Measurements from ENCODE around the gene BCKDHB. TPM values are rescaled to one million over a fixed set of nuclear protein-coding genes. Genes with fewer than 3 reads are reported as not detected.

Gene BCKDHB
- total and polyA plus RNA-seq, 2 experiments from 2014 or later, result 32.1 to 42.7 TPM

DNA sequence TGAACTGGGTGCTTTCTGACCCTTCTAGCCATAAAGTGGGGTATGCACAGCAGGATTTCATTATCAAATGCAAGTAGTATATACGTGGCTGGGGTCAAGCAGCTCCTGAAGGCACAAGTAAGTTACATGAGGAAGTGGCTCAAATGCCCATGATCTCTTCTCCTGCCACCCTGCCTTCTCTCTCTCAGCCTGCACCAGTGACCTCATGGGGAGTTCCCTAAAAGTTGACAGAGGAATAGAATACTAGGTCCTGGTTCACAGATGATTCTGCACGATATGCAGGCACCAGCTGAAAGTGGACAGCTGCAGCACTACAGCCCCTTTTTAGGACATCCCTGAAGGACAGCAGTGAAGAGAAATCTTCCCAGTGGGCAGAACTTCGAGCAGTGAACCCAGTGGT is 282.0 kb downstream of the BCKDHB start:
- H3K27me3 Mint-ChIP-seq (ENCODE audit: insufficient read depth, low read depth, poor library complexity), result no peaks in the 10 kb centered on the region
- Histone ChIP-seq H3K9me2 (ENCODE audit: insufficient read depth) (peaks cover 12% of the 10 kb centered on the region; the same call in 1 of the 2 replicates), H3K27ac (ENCODE audit: low read depth) (no peak overlapping the region), H3K4me3 (no peak overlapping the region), H3K4me1 (ENCODE audit: insufficient read depth) (no peaks in the 10 kb centered on the region), H4K20me1 (replicated peaks; ENCODE audit: insufficient read depth) (no peaks in the 10 kb centered on the region), H3K4me2 (no peak overlapping the region), H3F3A (replicated peaks; ENCODE audit: low read depth) (no peaks in the 10 kb centered on the region), H2AFZ (no peak overlapping the region), H3K36me3 (ENCODE audit: insufficient read depth) (no peaks in the 10 kb centered on the region), H3K79me2 (replicated peaks; ENCODE audit: insufficient read depth) (no peaks in the 10 kb centered on the region), H3K27me3 (ENCODE audit: insufficient read depth) (no peaks in the 10 kb centered on the region)
- ATAC-seq (no peak), DNase-seq (ENCODE audit: low spot score) (no peak)
- peaks cover 2% of the 10 kb centered on the region; the same call in 1 of the 3 replicates for H3K4me1 Mint-ChIP-seq
- H3K9me3 Mint-ChIP-seq, result no peaks in the 10 kb centered on the region; the same call in 2 of the 3 replicates
- TF ChIP-seq NANOG (IDR thresholded peaks at IDR 0.05; ENCODE audit: borderline replicate concordance) (no peak), ZNF331 (CRISPR knock-in tag; IDR thresholded peaks at IDR 0.05; ENCODE audit: low read depth) (no peak), ZNF462 (CRISPR knock-in tag; IDR thresholded peaks at IDR 0.05) (no peak), CTCF (conservative IDR thresholded peaks at IDR 0.05; ENCODE audit: low read depth in 2 of 2) (no peak), JUNB (IDR thresholded peaks at IDR 0.05; ENCODE audit: unreplicated experiment) (no peak), EZH2phosphoT487 (IDR thresholded peaks at IDR 0.05; ENCODE audit: unreplicated experiment) (no peak), POLR2AphosphoS5 (IDR thresholded peaks at IDR 0.05; ENCODE audit: low read depth) (no peak)
- TF ChIP-seq, protein P1, sequence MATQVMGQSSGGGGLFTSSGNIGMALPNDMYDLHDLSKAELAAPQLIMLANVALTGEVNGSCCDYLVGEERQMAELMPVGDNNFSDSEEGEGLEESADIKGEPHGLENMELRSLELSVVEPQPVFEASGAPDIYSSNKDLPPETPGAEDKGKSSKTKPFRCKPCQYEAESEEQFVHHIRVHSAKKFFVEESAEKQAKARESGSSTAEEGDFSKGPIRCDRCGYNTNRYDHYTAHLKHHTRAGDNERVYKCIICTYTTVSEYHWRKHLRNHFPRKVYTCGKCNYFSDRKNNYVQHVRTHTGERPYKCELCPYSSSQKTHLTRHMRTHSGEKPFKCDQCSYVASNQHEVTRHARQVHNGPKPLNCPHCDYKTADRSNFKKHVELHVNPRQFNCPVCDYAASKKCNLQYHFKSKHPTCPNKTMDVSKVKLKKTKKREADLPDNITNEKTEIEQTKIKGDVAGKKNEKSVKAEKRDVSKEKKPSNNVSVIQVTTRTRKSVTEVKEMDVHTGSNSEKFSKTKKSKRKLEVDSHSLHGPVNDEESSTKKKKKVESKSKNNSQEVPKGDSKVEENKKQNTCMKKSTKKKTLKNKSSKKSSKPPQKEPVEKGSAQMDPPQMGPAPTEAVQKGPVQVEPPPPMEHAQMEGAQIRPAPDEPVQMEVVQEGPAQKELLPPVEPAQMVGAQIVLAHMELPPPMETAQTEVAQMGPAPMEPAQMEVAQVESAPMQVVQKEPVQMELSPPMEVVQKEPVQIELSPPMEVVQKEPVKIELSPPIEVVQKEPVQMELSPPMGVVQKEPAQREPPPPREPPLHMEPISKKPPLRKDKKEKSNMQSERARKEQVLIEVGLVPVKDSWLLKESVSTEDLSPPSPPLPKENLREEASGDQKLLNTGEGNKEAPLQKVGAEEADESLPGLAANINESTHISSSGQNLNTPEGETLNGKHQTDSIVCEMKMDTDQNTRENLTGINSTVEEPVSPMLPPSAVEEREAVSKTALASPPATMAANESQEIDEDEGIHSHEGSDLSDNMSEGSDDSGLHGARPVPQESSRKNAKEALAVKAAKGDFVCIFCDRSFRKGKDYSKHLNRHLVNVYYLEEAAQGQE (IDR thresholded peaks at IDR 0.05; ENCODE audit: unreplicated experiment), result no peak
- no peak overlapping the region for H3K27ac Mint-ChIP-seq
- peaks cover 1% of the 10 kb centered on the region; the same call in 1 of the 3 replicates for H3K36me3 Mint-ChIP-seq (ENCODE audit: low read depth)
- H3K4me3 Mint-ChIP-seq, result no peak overlapping the region
